ENCODE results near the gene AFG1L.

- no peak for TF ChIP-seq POLR2AphosphoS5 (IDR thresholded peaks at IDR 0.05; ENCODE audit: low read depth, low read length)
- no peak for TF ChIP-seq REST (IDR thresholded peaks at IDR 0.05; ENCODE audit: insufficient read depth in 1 of 2, low read depth in 2 of 2, low read length in 2 of 2)
- TF ChIP-seq TAF1 (IDR thresholded peaks at IDR 0.05; ENCODE audit: borderline replicate concordance, insufficient read depth, low read length) = no peak
These were observed 36.0 kb downstream of the AFG1L start for GRCh38 chr6:108330806-108331205.

Measured in PFSK-1 (cell line).